ENCODE data around the gene GDPD5.

GDPD5 gene

GRCh38 chr11:75408957-75409219, 116.9 kb downstream of the GDPD5 start:
- Histone ChIP-seq H3K4me1 (ENCODE audit: control insufficient read depth, low read length) (no peaks in the 10 kb centered on the region), H3K27ac (ENCODE audit: low read depth, low read length) (no peak overlapping the region), H3K9me3 (ENCODE audit: control insufficient read depth, insufficient read depth, low read length) (no peaks in the 10 kb centered on the region), H3K4me3 (ENCODE audit: low read length) (no peak overlapping the region), H3K4me2 (ENCODE audit: low read length) (no peak overlapping the region), H4K20me1 (ENCODE audit: control insufficient read depth, insufficient read depth, low read depth, low read length) (peaks cover 23% of the 10 kb centered on the region), H3K79me2 (ENCODE audit: control insufficient read depth, low read length) (peaks cover 30% of the 10 kb centered on the region), H3K27me3 (ENCODE audit: control insufficient read depth, low read length) (no peaks in the 10 kb centered on the region), H3K9me2 (replicated peaks; ENCODE audit: control insufficient read depth, low read length) (no peaks in the 10 kb centered on the region), H3F3A (ENCODE audit: control insufficient read depth, insufficient read depth) (peaks cover 52% of the 10 kb centered on the region), H3K36me3 (ENCODE audit: control insufficient read depth, low read length) (peaks cover 64% of the 10 kb centered on the region)
- TF ChIP-seq CTCF (IDR thresholded peaks at IDR 0.05; ENCODE audit: low read depth, low read length, poor library complexity, severe bottlenecking) (no peak), EZH2phosphoT487 (IDR thresholded peaks at IDR 0.05; ENCODE audit: borderline replicate concordance, low read length) (no peak)

DNA sequence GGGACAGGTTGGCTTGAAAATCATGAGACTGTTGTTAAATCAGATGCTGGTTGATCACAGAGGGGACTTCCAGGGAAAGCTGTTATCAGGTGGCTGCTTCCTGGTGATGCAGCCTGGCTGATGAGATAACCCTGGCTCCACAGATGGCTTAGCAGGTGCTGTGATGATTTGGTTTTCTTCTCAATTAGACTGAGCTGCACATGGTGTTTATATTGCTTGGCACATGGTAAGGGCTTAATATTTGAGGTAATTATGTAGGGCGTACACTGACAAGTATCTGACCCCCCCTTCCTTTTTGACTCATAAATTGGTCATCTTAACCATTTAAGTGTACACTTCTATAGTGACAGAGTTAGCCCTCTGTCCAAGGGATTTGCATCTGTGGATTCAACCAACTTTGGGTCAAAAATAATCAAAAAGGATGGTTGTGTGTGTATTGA, 119.4 kb downstream of the GDPD5 start:
- TF ChIP-seq EZH2phosphoT487 (IDR thresholded peaks at IDR 0.05; ENCODE audit: borderline replicate concordance, low read length) (no peak), CTCF (IDR thresholded peaks at IDR 0.05; ENCODE audit: low read depth, low read length, poor library complexity, severe bottlenecking) (no peak)
- H3K27ac ChIP-seq (ENCODE audit: low read depth, low read length) = no peak overlapping the region
- no peak overlapping the region for H3K4me3 ChIP-seq (ENCODE audit: low read length)
- no peaks in the 10 kb centered on the region for H3K9me2 ChIP-seq (replicated peaks; ENCODE audit: control insufficient read depth, low read length)
- peaks cover 69% of the 10 kb centered on the region for H3F3A ChIP-seq (ENCODE audit: control insufficient read depth, insufficient read depth)
- H3K9me3 ChIP-seq (ENCODE audit: control insufficient read depth, insufficient read depth, low read length) = no peaks in the 10 kb centered on the region
- no peaks in the 10 kb centered on the region for H3K27me3 ChIP-seq (ENCODE audit: control insufficient read depth, low read length)
- H3K79me2 ChIP-seq (ENCODE audit: control insufficient read depth, low read length) = peaks cover 55% of the 10 kb centered on the region
- H3K4me1 ChIP-seq (ENCODE audit: control insufficient read depth, low read length) = peaks cover 22% of the 10 kb centered on the region
- peaks cover 74% of the 10 kb centered on the region for H3K36me3 ChIP-seq (ENCODE audit: control insufficient read depth, low read length)
- H4K20me1 ChIP-seq (ENCODE audit: control insufficient read depth, insufficient read depth, low read depth, low read length) = peaks cover 48% of the 10 kb centered on the region
- no peak overlapping the region for H3K4me2 ChIP-seq (ENCODE audit: low read length)

- Histone ChIP-seq H3K36me3 (ENCODE audit: control insufficient read depth, low read length) (peaks cover 94% of the 10 kb centered on the region), H3F3A (ENCODE audit: control insufficient read depth, insufficient read depth) (peaks cover 86% of the 10 kb centered on the region), H3K4me3 (ENCODE audit: low read length) (no peak overlapping the region), H3K4me2 (ENCODE audit: low read length) (0 out of 2 replicates have a peak overlapping the region, but pooled peaks have one; percentile 1), H3K27ac (ENCODE audit: low read depth, low read length) (no peak overlapping the region), H3K27me3 (ENCODE audit: control insufficient read depth, low read length) (no peaks in the 10 kb centered on the region), H4K20me1 (ENCODE audit: control insufficient read depth, insufficient read depth, low read depth, low read length) (peaks cover 63% of the 10 kb centered on the region), H3K79me2 (ENCODE audit: control insufficient read depth, low read length) (peaks cover 77% of the 10 kb centered on the region), H3K4me1 (ENCODE audit: control insufficient read depth, low read length) (peaks cover 27% of the 10 kb centered on the region), H3K9me2 (replicated peaks; ENCODE audit: control insufficient read depth, low read length) (no peaks in the 10 kb centered on the region), H3K9me3 (ENCODE audit: control insufficient read depth, insufficient read depth, low read length) (no peaks in the 10 kb centered on the region)
- no peak for TF ChIP-seq EZH2phosphoT487 (IDR thresholded peaks at IDR 0.05; ENCODE audit: borderline replicate concordance, low read length)
- no peak for TF ChIP-seq CTCF (IDR thresholded peaks at IDR 0.05; ENCODE audit: low read depth, low read length, poor library complexity, severe bottlenecking)
Observed at GRCh38 chr11:75403983-75404658, 121.6 kb downstream of the GDPD5 start.

Data from DOHH2 (cell line).